BLaER1 (cell line): ENCODE data around the gene ACKR2.

Experiments used
- H3K27ac ChIP-seq: shearing (Covaris generic); formaldehyde crosslinking; 2 replicates; pipeline ENCODE4 v1.8.1; 2022
- H3K27me3 ChIP-seq: shearing (Covaris generic); formaldehyde crosslinking; 2 replicates; pipeline ENCODE4 v1.8.1; 2022
- H3K36me3 ChIP-seq: shearing (Covaris generic); formaldehyde crosslinking; 2 replicates; pipeline ENCODE4 v1.8.1; 2022
- H3K4me1 ChIP-seq: shearing (Covaris generic); formaldehyde crosslinking; 2 replicates; pipeline ENCODE4 v1.8.1; 2022
- H3K4me2 ChIP-seq: shearing (Covaris generic); formaldehyde crosslinking; 2 replicates; pipeline ENCODE4 v1.8.1; 2022
- H3K4me3 ChIP-seq: shearing (Covaris generic); formaldehyde crosslinking; 2 replicates; pipeline ENCODE4 v1.8.1; 2022
- H3K9ac ChIP-seq: shearing (Covaris generic); formaldehyde crosslinking; 2 replicates; pipeline ENCODE4 v1.8.1; 2022
- H3K9me3 ChIP-seq: shearing (Covaris generic); formaldehyde crosslinking; 2 replicates; pipeline ENCODE4 v1.8.1; 2022
- H4K20me1 ChIP-seq: shearing (Covaris generic); formaldehyde crosslinking; 2 replicates; pipeline ENCODE4 v1.8.1; 2022
- Cebpa-rat ChIP-seq: shearing (Covaris generic); IDR thresholded peaks from 2 replicates; pipeline ENCODE4 v1.8.1; 2022

The ACKR2 gene

DNA sequence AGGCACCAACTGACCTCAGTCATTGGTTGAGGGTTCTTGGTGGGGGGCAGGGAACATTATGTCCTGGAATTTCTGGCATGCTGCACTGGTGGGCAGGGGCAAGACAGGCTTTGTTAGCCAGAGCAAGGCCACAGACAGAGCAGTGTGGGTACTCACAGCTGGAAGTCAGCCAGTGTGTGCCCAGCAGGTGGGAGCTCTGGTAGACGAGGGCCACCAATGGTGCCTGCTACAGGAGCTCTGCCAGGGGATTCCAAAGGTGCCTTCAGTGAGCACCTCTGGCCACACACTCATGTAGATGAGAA lies 35.1 kb downstream of the ACKR2 start:
- Histone ChIP-seq H4K20me1 (no peaks in the 10 kb centered on the region), H3K4me2 (peak overlapping the region; percentile 38; the same call in 1 of the 2 replicates), H3K9me3 (no peaks in the 10 kb centered on the region), H3K4me3 (no peak overlapping the region), H3K27me3 (no peaks in the 10 kb centered on the region), H3K36me3 (no peaks in the 10 kb centered on the region), H3K27ac (peak overlapping the region; percentile 3; the same call in 1 of the 2 replicates), H3K4me1 (peaks cover 51% of the 10 kb centered on the region), H3K9ac (no peak overlapping the region)
- TF ChIP-seq Cebpa-rat, result no peak

- H3K4me1 ChIP-seq, result peaks cover 51% of the 10 kb centered on the region
- H3K27me3 ChIP-seq, result no peaks in the 10 kb centered on the region
- no peak overlapping the region for H3K9ac ChIP-seq
- no peaks in the 10 kb centered on the region for H3K36me3 ChIP-seq
- H3K27ac ChIP-seq, result no peak overlapping the region
- peak overlapping the region; percentile 38; the same call in 1 of the 2 replicates for H3K4me2 ChIP-seq
- H4K20me1 ChIP-seq, result no peaks in the 10 kb centered on the region
- H3K9me3 ChIP-seq, result no peaks in the 10 kb centered on the region
- H3K4me3 ChIP-seq, result no peak overlapping the region
- no peak for TF ChIP-seq Cebpa-rat
These were observed 35.6 kb downstream of the ACKR2 start for GRCh38 chr3:42844815-42845214.

GRCh38 chr3:42846685-42847522 lies 37.7 kb downstream of the ACKR2 start:
- Histone ChIP-seq H3K27me3 (no peaks in the 10 kb centered on the region), H3K9ac (peak overlapping the region; percentile 71), H3K4me1 (peaks cover 67% of the 10 kb centered on the region), H4K20me1 (no peaks in the 10 kb centered on the region), H3K4me2 (peak overlapping the region; percentile 70), H3K36me3 (no peaks in the 10 kb centered on the region), H3K27ac (peak overlapping the region; percentile 84), H3K4me3 (no peak overlapping the region; the same call in 1 of the 2 replicates), H3K9me3 (no peaks in the 10 kb centered on the region)
- TF ChIP-seq Cebpa-rat, result no peak

DNA sequence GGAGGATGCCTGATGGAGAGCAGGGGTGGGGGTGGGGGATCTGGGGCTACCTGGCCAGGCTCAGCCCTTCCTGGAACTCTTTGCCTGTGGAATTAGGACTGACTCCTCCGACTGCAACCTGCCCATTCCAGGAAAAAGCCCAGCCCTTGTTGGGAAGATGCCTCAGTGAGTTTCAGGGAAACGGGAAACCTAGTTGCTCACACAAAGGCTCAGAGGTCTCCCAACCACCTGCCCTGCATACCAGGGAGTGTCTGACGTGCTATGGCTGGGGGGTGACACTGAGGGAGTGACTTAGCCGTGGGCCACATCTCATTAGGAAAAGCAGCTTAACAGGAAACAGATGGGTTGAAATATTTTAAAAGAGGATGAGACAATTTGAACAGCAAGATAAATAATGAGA lies 38.5 kb downstream of the ACKR2 start:
- H3K9ac ChIP-seq, result peak overlapping the region; percentile 71
- H3K4me3 ChIP-seq, result no peak overlapping the region
- peaks cover 75% of the 10 kb centered on the region for H3K4me1 ChIP-seq
- TF ChIP-seq Cebpa-rat, result no peak
- no peaks in the 10 kb centered on the region for H3K9me3 ChIP-seq
- H3K4me2 ChIP-seq, result peak overlapping the region; percentile 70
- no peaks in the 10 kb centered on the region for H3K27me3 ChIP-seq
- H3K36me3 ChIP-seq, result no peaks in the 10 kb centered on the region
- no peaks in the 10 kb centered on the region for H4K20me1 ChIP-seq
- H3K27ac ChIP-seq, result peak overlapping the region; percentile 84

DNA sequence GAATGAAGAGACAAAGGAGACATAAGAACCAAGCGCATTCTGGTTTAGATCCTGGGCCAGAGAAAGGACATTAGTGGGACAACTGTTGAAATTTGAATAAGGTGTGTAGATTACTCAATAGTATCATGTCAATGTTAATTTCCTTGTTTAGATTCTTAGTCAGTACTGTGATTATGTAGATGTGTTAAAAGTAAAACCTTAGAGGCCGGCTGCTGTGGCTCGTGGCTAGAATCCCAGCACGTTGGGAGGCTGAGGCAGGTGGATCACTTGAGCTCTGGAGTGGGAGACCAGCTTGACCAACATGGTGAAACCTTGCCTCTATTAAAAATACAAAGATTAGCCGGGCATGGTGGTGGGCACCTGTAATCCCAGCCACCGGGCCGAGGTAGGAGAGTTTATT lies 39.8 kb downstream of the ACKR2 start:
- Histone ChIP-seq H3K9me3 (no peaks in the 10 kb centered on the region), H3K27ac (0 out of 2 replicates have a peak overlapping the region, but pooled peaks have one; percentile 3), H3K36me3 (no peaks in the 10 kb centered on the region), H3K27me3 (no peaks in the 10 kb centered on the region), H3K9ac (no peak overlapping the region), H3K4me2 (no peak overlapping the region), H3K4me1 (peaks cover 82% of the 10 kb centered on the region), H3K4me3 (no peak overlapping the region), H4K20me1 (no peaks in the 10 kb centered on the region)
- TF ChIP-seq Cebpa-rat, result no peak

DNA sequence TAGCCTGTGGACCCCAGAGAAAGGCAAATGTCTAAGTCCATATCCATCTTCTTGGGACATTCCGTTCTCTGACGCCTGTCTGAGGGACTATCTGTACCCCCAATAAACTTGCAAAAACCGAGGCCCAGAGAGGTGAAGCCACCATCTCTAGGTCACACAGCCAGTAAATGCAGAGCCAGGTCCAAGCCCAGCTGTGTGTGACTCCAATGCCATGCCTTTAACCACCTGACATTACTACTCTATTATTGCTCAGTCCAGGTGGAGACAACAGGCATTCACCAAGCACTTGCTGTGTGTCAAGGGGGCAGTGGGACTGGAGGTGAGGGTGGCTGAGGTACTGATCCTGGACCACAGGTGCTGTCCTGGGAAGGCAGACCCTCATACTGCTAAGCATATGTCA lies 41.0 kb downstream of the ACKR2 start:
- no peak for TF ChIP-seq Cebpa-rat
- H3K4me2 ChIP-seq, result no peak overlapping the region
- H3K27me3 ChIP-seq, result no peaks in the 10 kb centered on the region
- H4K20me1 ChIP-seq, result no peaks in the 10 kb centered on the region
- H3K4me1 ChIP-seq, result peaks cover 72% of the 10 kb centered on the region
- no peaks in the 10 kb centered on the region for H3K9me3 ChIP-seq
- no peak overlapping the region for H3K4me3 ChIP-seq
- no peaks in the 10 kb centered on the region for H3K36me3 ChIP-seq
- no peak overlapping the region for H3K27ac ChIP-seq
- H3K9ac ChIP-seq, result no peak overlapping the region

DNA sequence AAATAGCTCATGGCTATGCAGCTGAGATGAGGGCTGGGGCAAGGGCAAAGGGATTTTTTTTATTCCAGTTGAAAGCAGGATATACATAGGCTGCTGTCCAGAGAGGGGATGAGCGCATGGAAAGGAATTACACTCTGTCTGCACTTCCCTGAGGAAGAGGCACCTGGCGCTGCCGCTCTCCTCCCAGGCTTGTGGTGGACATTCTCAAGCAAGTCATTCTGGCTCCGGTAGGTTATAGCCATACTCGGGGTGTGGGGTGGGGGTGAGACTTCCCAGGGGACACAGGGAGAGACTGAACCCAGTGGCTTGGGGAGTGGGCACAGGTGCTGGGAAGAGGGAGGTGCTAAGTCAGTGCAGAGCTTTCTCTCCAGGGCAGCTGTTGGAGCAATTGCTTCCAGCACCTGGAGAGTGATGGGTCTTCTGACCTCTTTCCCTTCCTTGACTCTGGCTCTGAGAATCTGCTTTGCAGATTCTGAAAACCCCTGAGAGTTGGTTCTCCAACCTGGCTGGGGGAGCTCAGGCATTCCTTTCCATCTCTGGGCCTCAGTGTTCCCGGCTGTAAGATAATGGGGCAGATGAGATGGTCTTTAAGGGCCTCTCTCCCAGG lies 42.1 kb downstream of the ACKR2 start:
- H3K36me3 ChIP-seq, result no peaks in the 10 kb centered on the region
- peaks cover 68% of the 10 kb centered on the region for H3K4me1 ChIP-seq
- H3K27ac ChIP-seq, result peak overlapping the region; percentile 27; the same call in 1 of the 2 replicates
- H3K9ac ChIP-seq, result no peak overlapping the region
- peak overlapping the region; percentile 74 for H3K4me2 ChIP-seq
- no peaks in the 10 kb centered on the region for H3K9me3 ChIP-seq
- H3K4me3 ChIP-seq, result no peak overlapping the region
- no peak for TF ChIP-seq Cebpa-rat
- no peaks in the 10 kb centered on the region for H3K27me3 ChIP-seq
- H4K20me1 ChIP-seq, result no peaks in the 10 kb centered on the region

GRCh38 chr3:42852441-42852840 lies 43.2 kb downstream of the ACKR2 start:
- Histone ChIP-seq H3K27ac (peak overlapping the region; percentile 64), H3K4me2 (peak overlapping the region; percentile 74), H3K4me1 (peaks cover 60% of the 10 kb centered on the region), H3K9me3 (no peaks in the 10 kb centered on the region), H3K9ac (peak overlapping the region; percentile 62), H4K20me1 (no peaks in the 10 kb centered on the region), H3K36me3 (no peaks in the 10 kb centered on the region), H3K27me3 (no peaks in the 10 kb centered on the region), H3K4me3 (peak overlapping the region; percentile 18; the same call in 1 of the 2 replicates)
- no peak for TF ChIP-seq Cebpa-rat

GRCh38 chr3:42853056-42853455 lies 43.8 kb downstream of the ACKR2 start:
- no peaks in the 10 kb centered on the region for H3K27me3 ChIP-seq
- no peaks in the 10 kb centered on the region for H3K9me3 ChIP-seq
- H3K4me2 ChIP-seq, result peak overlapping the region; percentile 74
- H3K9ac ChIP-seq, result peak overlapping the region; percentile 62; the same call in 1 of the 2 replicates
- H4K20me1 ChIP-seq, result no peaks in the 10 kb centered on the region
- no peak overlapping the region for H3K4me3 ChIP-seq
- TF ChIP-seq Cebpa-rat, result no peak
- H3K4me1 ChIP-seq, result peaks cover 54% of the 10 kb centered on the region
- H3K36me3 ChIP-seq, result no peaks in the 10 kb centered on the region
- H3K27ac ChIP-seq, result peak overlapping the region; percentile 64

GRCh38 chr3:42853739-42854302 lies 44.6 kb downstream of the ACKR2 start:
- Histone ChIP-seq H3K36me3 (no peaks in the 10 kb centered on the region), H3K4me3 (no peak overlapping the region), H3K27ac (no peak overlapping the region), H3K4me1 (peaks cover 48% of the 10 kb centered on the region), H3K9ac (no peak overlapping the region), H4K20me1 (no peaks in the 10 kb centered on the region), H3K9me3 (no peaks in the 10 kb centered on the region), H3K4me2 (peak overlapping the region; percentile 74), H3K27me3 (no peaks in the 10 kb centered on the region)
- no peak for TF ChIP-seq Cebpa-rat
